ES-I3 (cell line): ENCODE results near the gene CACNA1G.

Experiments
- H3K36me3 ChIP-seq: 2 replicates; pipeline ENCODE4 v1.6.1; 2013; ENCODE audit warnings: mild to moderate bottlenecking, low read length, control low read depth, moderate library complexity; ENCODE audit not compliant: insufficient read depth
- H3K4me1 ChIP-seq: 2 replicates; pipeline ENCODE4 v1.6.1; 2013; ENCODE audit warnings: mild to moderate bottlenecking, control low read depth, low read length; ENCODE audit not compliant: insufficient read depth
- H3K9ac ChIP-seq: 2 replicates; pipeline ENCODE4 v1.6.1; 2013; ENCODE audit warnings: low read depth, mild to moderate bottlenecking, low read length, moderate library complexity
- H3K9me3 ChIP-seq: 2 replicates; pipeline ENCODE4 v1.6.1; 2013; ENCODE audit warnings: mild to moderate bottlenecking, low read length, moderate library complexity; ENCODE audit not compliant: control insufficient read depth, insufficient read depth

Gene CACNA1G

DNA sequence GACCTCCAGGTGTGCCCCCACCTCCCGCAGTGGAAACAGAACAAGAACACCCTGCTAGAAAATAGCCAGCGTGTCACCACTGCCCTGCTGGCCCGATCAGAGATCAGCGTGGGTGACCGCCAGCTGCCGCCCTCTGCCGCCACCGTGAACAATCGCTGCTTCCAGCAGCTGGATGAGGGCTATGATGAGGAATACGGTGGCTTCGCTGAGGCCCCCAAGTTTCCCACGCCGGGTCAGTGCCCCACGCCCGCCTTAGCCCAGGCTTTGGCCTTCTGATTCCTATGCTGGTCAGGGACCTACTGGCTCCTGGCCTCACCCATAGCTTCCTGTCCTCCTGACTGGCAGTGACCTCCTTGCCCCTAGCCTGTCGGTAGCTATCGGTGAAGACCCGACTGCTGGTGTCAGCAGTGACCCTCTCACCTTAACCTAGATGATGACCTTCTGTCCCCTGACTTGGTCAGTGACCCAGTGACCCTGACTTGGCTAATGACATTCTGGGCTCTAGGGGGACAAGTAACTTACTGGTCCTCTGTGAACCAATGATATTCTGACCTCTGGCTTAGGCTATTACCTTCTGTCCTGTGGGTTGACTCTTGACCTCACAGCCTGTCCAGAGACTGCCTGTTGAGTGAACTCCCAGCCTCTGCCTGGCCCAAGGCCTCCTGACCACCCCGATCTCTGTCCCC lies 11.1 kb upstream of the CACNA1G start:
- no peaks in the 10 kb centered on the region for H3K36me3 ChIP-seq
- no peak overlapping the region for H3K9ac ChIP-seq
- H3K4me1 ChIP-seq, result peaks cover 5% of the 10 kb centered on the region; the same call in 1 of the 2 replicates
- no peaks in the 10 kb centered on the region for H3K9me3 ChIP-seq

- Histone ChIP-seq H3K9me3 (no peaks in the 10 kb centered on the region), H3K4me1 (peaks cover 5% of the 10 kb centered on the region; the same call in 1 of the 2 replicates), H3K9ac (no peak overlapping the region), H3K36me3 (no peaks in the 10 kb centered on the region)
Observed at GRCh38 chr17:50549969-50550368, 10.5 kb upstream of the CACNA1G start.

GRCh38 chr17:50550661-50551432 lies 9.7 kb upstream of the CACNA1G start:
- Histone ChIP-seq H3K4me1 (peaks cover 5% of the 10 kb centered on the region; the same call in 1 of the 2 replicates), H3K36me3 (no peaks in the 10 kb centered on the region), H3K9me3 (no peaks in the 10 kb centered on the region), H3K9ac (no peak overlapping the region)

GRCh38 chr17:50551433-50551815 lies 9.1 kb upstream of the CACNA1G start:
- no peaks in the 10 kb centered on the region for H3K36me3 ChIP-seq
- H3K9ac ChIP-seq, result no peak overlapping the region
- no peaks in the 10 kb centered on the region for H3K9me3 ChIP-seq
- H3K4me1 ChIP-seq, result peaks cover 5% of the 10 kb centered on the region; the same call in 1 of the 2 replicates

- H3K36me3 ChIP-seq, result no peaks in the 10 kb centered on the region
- H3K9me3 ChIP-seq, result no peaks in the 10 kb centered on the region
- no peak overlapping the region for H3K9ac ChIP-seq
- peaks cover 5% of the 10 kb centered on the region; the same call in 1 of the 2 replicates for H3K4me1 ChIP-seq
Observed at GRCh38 chr17:50551884-50552283, 8.6 kb upstream of the CACNA1G start.

- peaks cover 6% of the 10 kb centered on the region; the same call in 1 of the 2 replicates for H3K4me1 ChIP-seq
- no peaks in the 10 kb centered on the region for H3K36me3 ChIP-seq
- no peaks in the 10 kb centered on the region for H3K9me3 ChIP-seq
- no peak overlapping the region for H3K9ac ChIP-seq
Observed at GRCh38 chr17:50554201-50554600, 6.3 kb upstream of the CACNA1G start.

DNA sequence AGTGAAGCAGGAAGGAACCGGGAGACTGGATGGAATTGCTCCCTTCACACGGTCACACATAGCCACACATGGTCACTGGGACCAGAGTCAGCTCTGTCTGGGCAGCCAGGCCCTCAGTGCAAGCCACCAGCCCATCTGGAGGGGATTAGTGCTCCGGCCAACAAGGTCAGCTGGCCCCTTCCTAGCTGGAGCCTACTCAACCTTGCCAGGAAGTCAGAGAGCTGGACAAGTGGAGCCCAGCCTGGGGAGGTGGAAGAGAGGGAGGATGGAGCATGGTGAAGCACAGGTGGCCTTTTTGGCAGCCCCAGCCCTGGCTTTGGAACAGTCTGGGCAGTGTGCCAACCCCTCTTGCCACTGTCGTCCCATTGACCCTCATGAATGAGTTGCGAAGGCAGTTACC lies 3.7 kb upstream of the CACNA1G start:
- peaks cover 6% of the 10 kb centered on the region; the same call in 1 of the 2 replicates for H3K4me1 ChIP-seq
- H3K36me3 ChIP-seq, result no peaks in the 10 kb centered on the region
- no peak overlapping the region for H3K9ac ChIP-seq
- no peaks in the 10 kb centered on the region for H3K9me3 ChIP-seq

- Histone ChIP-seq H3K4me1 (peaks cover 10% of the 10 kb centered on the region; the same call in 1 of the 2 replicates), H3K9me3 (no peaks in the 10 kb centered on the region), H3K9ac (no peak overlapping the region), H3K36me3 (no peaks in the 10 kb centered on the region)
Observed at GRCh38 chr17:50557630-50558029, 2.9 kb upstream of the CACNA1G start.

- Histone ChIP-seq H3K36me3 (no peaks in the 10 kb centered on the region), H3K9ac (no peak overlapping the region), H3K4me1 (peaks cover 14% of the 10 kb centered on the region; the same call in 1 of the 2 replicates), H3K9me3 (no peaks in the 10 kb centered on the region)
Observed at GRCh38 chr17:50558091-50558490, 2.4 kb upstream of the CACNA1G start.

DNA sequence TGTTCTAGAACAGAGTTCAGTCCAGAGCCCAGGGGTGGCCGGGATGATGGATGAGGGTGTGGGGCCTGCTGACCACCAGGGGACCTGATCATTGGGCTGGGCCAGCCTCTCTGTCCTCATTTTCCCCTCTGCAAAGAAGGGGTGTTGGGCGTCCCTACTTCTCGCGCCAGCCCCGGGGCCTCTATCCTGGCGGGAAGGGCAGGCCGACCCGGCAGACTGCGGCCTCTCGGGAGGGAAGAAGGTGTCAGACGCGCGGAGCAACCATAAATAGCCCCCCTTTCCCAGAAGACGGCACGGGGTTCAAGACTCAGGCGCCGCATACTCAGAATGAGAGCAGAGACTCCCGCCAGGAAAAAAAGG lies 2.0 kb upstream of the CACNA1G start:
- Histone ChIP-seq H3K4me1 (peaks cover 15% of the 10 kb centered on the region; the same call in 1 of the 2 replicates), H3K9me3 (no peaks in the 10 kb centered on the region), H3K36me3 (no peaks in the 10 kb centered on the region), H3K9ac (peak overlapping the region; percentile 69; the same call in 1 of the 2 replicates)

DNA sequence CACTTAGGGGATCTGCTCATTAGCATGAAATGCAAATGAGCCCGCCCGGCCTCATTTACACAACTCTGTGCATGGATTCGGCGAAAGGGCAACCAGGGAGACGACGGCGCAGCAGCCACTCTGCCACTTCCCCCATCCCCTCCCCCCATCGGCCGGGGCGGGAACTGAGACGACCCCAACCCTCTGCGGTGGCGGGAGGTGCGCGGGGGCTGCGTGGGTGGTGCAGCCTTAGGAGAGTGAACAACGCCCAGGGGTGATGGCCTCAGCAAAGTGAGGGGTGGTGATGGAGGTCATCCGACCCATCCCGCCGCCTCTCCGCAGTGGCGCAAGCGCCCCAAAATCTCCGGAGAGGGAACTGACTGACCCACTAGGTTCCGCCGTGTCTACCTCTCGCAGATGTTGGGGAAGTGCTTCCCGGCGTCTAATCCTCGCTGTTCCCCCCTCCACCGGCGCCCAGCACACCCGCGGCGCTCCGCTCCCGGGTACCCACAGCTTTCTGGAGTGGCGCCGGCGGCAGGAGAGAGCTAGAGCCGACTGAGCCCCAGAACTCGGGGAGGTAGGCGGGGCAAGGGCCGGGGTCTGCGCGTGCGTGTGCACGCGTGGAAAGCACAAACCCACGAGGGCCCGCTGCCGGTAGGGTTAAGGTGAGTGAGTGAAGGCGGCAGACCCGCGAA lies 1.4 kb upstream of the CACNA1G start:
- no peaks in the 10 kb centered on the region for H3K36me3 ChIP-seq
- no peaks in the 10 kb centered on the region for H3K9me3 ChIP-seq
- peaks cover 20% of the 10 kb centered on the region; the same call in 1 of the 2 replicates for H3K4me1 ChIP-seq
- peak overlapping the region; percentile 69 for H3K9ac ChIP-seq

GRCh38 chr17:50559674-50560184 lies 786 bp upstream of the CACNA1G start:
- Histone ChIP-seq H3K36me3 (no peaks in the 10 kb centered on the region), H3K9me3 (no peaks in the 10 kb centered on the region), H3K4me1 (peaks cover 20% of the 10 kb centered on the region; the same call in 1 of the 2 replicates), H3K9ac (peak overlapping the region; percentile 69)

DNA sequence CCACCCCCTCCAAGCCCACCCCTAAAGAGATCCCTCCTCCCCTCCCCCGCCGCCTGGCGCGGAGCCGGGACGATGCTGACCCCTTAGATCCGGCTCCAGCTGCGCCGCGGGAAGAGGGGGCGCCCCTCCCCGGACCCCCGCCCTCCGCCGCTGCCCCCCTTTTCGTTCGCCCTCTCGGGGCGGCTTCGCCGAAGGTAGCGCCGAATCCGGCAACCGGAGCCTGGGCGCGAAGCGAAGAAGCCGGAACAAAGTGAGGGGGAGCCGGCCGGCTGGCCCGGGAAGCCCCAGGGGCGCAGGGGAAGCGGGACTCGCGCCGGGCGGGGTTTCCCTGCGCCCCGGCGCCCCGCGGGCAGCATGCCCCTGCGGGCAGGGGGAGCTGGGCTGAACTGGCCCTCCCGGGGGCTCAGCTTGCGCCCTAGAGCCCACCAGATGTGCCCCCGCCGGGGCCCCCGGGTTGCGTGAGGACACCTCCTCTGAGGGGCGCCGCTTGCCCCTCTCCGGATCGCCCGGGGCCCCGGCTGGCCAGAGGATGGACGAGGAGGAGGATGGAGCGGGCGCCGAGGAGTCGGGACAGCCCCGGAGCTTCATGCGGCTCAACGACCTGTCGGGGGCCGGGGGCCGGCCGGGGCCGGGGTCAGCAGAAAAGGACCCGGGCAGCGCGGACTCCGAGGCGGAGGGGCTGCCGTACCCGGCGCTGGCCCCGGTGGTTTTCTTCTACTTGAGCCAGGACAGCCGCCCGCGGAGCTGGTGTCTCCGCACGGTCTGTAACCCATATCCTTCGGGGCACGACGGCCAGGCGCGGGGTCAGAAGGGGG lies 623 bp downstream of the CACNA1G start:
- H3K36me3 ChIP-seq, result no peaks in the 10 kb centered on the region
- peaks cover 26% of the 10 kb centered on the region; the same call in 1 of the 2 replicates for H3K4me1 ChIP-seq
- H3K9me3 ChIP-seq, result no peaks in the 10 kb centered on the region
- H3K9ac ChIP-seq, result peak overlapping the region; percentile 54; the same call in 1 of the 2 replicates
